ENCODE results near the gene FNDC10.

The FNDC10 gene

DNA sequence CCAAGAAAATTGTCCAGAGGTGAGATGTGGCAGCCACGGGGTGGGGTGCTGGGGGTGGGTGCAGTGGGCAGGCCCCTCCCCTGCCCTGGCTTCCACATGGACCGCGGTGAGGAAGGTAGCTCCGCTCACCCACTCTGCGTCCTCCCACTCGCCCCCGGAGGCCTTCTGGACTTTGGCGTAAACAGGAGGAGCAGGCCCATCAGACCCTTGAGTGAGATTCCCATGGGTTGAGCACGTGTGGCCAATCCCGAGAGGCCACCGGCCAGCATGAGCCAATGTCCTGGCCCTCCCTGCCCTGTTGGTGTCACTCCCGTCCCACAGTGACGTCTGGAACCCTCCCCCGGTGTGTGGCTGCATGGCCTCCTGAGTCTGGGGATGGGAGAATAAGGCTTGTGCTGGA is 51.3 kb downstream of the FNDC10 start:
- no peak for DNase-seq (ENCODE audit: low read depth in 2 of 2)

Data from activated CD4-positive, alpha-beta T cell treated with anti-CD3 and anti-CD28 coated beads for 24 hours (primary cell).